Mesothelial cell of epicardium (in vitro differentiated cells): ENCODE data around the gene RASSF5. TPM values are rescaled to one million over a fixed set of nuclear protein-coding genes. Genes with fewer than 3 reads are reported as not detected.

Experiments used
- DNase-seq, 2 experiments: peaks; one replicate each; pipeline ENCODE4 v3.0.0; 2021; ENCODE audit warnings: low spot score in 2 of 2; ENCODE audit not compliant: unreplicated experiment in 2 of 2
- H3K27ac Mint-ChIP-seq: 2 replicates; pipeline ENCODE4 v1.8.0; 2021; ENCODE audit warnings: mixed read lengths
- H3K27me3 Mint-ChIP-seq: 2 replicates; pipeline ENCODE4 v1.8.0; 2021; ENCODE audit warnings: low read depth, mixed read lengths
- H3K36me3 Mint-ChIP-seq: 2 replicates; pipeline ENCODE4 v1.8.0; 2021; ENCODE audit warnings: mixed read lengths
- H3K4me1 Mint-ChIP-seq: 2 replicates; pipeline ENCODE4 v1.8.0; 2021; ENCODE audit warnings: mixed read lengths
- H3K4me3 Mint-ChIP-seq: 2 replicates; pipeline ENCODE4 v1.8.0; 2021; ENCODE audit warnings: mild to moderate bottlenecking, moderate library complexity, mixed read lengths
- H3K9me3 Mint-ChIP-seq: 2 replicates; pipeline ENCODE4 v1.8.0; 2021; ENCODE audit warnings: mixed read lengths
- total RNA-seq: library from RNA; stranded (reverse); gene quantifications from 3 replicates; pipeline ENCODE4 v1.2.1, GENCODE V29; 2021
- TF ChIP-seq, protein P1 (sequence below): fragments of 200-600 bp; sonication (generic); IDR thresholded peaks from one replicate; pipeline ENCODE4 v1.5.0; 2021; ENCODE audit warnings: antibody characterized with exemption; ENCODE audit not compliant: unreplicated experiment

The RASSF5 gene
- total RNA-seq, 1 donor from 2014 or later = 6.8 TPM

DNA sequence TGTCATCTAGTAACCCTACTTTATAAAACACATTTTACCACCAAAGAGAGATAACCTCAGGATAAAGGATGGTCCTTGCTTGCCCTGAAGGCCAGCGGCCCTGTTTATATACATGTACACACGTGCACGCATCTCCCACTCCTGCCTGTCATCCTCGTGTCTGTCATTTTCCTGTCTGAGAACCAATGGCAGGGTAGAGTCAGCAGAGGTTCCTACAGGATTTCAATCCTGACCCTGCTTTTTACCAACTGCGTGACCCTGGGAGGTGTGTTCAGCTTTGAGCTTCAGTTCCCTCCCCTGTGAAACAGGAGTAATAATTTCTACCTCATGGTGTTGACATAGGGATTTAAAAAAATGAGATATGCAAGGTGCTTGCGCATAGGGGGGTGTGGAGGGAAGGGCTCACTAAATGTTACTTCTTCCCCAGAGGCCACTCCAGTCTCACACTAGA, 12.3 kb upstream of the RASSF5 start:
- Mint-ChIP-seq H3K27me3 (no peaks in the 10 kb centered on the region), H3K27ac (no peak overlapping the region), H3K4me1 (peaks cover 27% of the 10 kb centered on the region), H3K4me3 (no peak overlapping the region), H3K36me3 (peaks cover 2% of the 10 kb centered on the region), H3K9me3 (no peaks in the 10 kb centered on the region)
- TF ChIP-seq, protein P1, sequence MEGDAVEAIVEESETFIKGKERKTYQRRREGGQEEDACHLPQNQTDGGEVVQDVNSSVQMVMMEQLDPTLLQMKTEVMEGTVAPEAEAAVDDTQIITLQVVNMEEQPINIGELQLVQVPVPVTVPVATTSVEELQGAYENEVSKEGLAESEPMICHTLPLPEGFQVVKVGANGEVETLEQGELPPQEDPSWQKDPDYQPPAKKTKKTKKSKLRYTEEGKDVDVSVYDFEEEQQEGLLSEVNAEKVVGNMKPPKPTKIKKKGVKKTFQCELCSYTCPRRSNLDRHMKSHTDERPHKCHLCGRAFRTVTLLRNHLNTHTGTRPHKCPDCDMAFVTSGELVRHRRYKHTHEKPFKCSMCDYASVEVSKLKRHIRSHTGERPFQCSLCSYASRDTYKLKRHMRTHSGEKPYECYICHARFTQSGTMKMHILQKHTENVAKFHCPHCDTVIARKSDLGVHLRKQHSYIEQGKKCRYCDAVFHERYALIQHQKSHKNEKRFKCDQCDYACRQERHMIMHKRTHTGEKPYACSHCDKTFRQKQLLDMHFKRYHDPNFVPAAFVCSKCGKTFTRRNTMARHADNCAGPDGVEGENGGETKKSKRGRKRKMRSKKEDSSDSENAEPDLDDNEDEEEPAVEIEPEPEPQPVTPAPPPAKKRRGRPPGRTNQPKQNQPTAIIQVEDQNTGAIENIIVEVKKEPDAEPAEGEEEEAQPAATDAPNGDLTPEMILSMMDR = no peak
- no peak for DNase-seq

DNA sequence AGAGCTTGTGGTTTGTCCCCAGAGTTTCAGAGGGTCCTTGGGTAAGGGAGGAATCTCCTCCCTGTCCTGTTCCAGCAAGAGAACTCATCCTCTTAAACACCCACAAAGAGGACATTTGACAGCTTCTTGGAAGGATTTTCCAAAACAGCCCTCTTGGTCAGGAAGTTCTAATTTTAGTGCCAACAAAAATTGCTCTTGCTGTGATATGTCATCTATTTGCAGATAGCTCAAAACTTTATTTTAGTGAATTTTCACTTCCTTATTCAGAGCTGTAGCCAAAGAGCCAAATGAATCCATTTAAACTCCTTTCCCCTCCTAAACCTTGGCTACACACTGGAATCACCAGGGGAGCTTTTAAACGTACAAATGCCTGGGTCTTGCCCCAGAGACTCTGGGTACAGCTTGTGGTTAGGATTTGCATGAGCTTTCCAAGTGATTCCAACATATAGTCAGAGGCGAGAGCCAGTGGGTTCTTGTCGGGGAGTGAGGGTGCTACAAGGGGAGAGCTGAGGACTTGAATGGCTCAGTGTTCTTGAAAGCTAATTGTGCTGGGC, 11.8 kb upstream of the RASSF5 start:
- Mint-ChIP-seq H3K4me3 (no peak overlapping the region), H3K9me3 (no peaks in the 10 kb centered on the region), H3K36me3 (peaks cover 2% of the 10 kb centered on the region), H3K4me1 (peaks cover 25% of the 10 kb centered on the region), H3K27ac (no peak overlapping the region), H3K27me3 (no peaks in the 10 kb centered on the region)
- TF ChIP-seq, protein P1 = no peak
- no peak for DNase-seq

DNA sequence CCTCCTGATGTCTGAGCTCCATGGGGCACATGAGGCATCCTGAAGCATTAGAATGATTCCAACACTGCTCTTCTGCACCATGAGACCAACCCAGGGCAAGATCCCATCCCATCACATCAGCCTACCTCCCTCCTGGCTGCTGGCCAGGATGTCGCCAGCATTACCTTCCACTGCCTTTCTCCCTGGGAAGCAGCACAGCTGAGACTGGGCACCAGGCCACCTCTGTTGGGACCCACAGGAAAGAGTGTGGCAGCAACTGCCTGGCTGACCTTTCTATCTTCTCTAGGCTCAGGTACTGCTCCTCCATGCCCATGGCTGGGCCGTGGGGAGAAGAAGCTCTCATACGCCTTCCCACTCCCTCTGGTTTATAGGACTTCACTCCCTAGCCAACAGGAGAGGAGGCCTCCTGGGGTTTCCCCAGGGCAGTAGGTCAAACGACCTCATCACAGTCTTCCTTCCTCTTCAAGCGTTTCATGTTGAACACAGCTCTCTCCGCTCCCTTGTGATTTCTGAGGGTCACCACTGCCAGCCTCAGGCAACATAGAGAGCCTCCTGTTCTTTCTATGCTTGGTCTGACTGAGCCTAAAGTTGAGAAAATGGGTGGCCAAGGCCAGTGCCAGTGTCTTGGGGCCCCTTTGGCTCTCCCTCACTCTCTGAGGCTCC, 11.1 kb upstream of the RASSF5 start:
- Mint-ChIP-seq H3K27ac (no peak overlapping the region), H3K36me3 (peaks cover 2% of the 10 kb centered on the region), H3K4me1 (peaks cover 23% of the 10 kb centered on the region), H3K4me3 (no peak overlapping the region), H3K9me3 (no peaks in the 10 kb centered on the region), H3K27me3 (no peaks in the 10 kb centered on the region)
- TF ChIP-seq, protein P1 = no peak
- DNase-seq = no peak

DNA sequence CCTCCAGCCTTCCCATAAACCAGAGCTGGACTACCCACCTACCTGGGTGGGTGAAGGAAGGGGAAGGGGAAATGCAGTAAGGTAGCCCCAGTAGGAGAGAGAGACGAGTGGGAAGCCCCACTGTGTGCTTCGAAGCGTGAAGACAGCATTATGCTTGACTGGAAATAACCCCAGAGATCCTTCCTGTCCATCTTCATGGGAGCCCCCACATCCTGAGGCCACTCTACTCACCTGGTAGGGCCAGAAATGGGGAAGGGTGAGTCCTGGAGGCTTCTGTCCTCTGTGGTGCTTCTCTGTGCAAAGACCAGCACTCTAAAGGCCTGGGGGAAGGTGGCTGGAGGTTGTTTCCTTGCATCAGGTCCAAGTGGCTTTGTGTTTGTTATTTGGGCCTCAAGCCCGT, 10.0 kb upstream of the RASSF5 start:
- Mint-ChIP-seq H3K27ac (no peak overlapping the region), H3K36me3 (no peaks in the 10 kb centered on the region), H3K27me3 (peaks cover 10% of the 10 kb centered on the region), H3K9me3 (no peaks in the 10 kb centered on the region), H3K4me1 (peaks cover 28% of the 10 kb centered on the region), H3K4me3 (no peak overlapping the region)
- no peak for DNase-seq
- TF ChIP-seq, protein P1 = no peak

DNA sequence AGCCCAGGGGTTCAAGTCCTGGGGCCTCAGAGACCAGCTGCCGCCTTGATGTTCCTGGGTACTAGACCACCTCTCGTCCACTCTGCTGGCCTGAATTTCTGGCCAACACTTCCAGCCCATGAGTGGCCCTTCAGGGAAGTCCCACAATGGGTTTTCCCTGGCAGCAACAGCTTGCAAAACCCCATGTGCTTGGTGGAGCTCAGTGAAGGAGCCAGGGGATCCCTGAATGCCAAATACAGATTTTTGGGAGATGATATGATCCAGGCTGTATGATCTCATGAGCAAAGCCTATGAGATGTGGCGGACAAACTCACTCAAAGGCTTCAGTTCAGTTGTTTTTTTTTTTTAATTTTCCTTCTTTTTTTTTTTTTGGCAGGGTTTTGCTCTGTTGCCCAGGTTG, 9.6 kb upstream of the RASSF5 start:
- Mint-ChIP-seq H3K36me3 (no peaks in the 10 kb centered on the region), H3K9me3 (no peaks in the 10 kb centered on the region), H3K27me3 (peaks cover 14% of the 10 kb centered on the region), H3K4me1 (peaks cover 28% of the 10 kb centered on the region), H3K27ac (no peak overlapping the region), H3K4me3 (no peak overlapping the region)
- no peak for DNase-seq
- TF ChIP-seq, protein P1 = no peak
